Spleen (tissue), 7 donors: Measurements from ENCODE around the gene PKD1.

ENCODE experiments used
- POLR2AphosphoS5 ChIP-seq, 3 donors: sonication (generic); formaldehyde crosslinking; IDR thresholded peaks; one replicate each; pipeline ENCODE4 v1.5.1; 2017; ENCODE audit warnings: antibody characterized with exemption in 3 of 3
- TF ChIP-seq, protein P1 (sequence below), 11 experiments: fragments of 200-600 bp in 7 of 11; fragments of 450-650 bp in 4 of 11; sonication (generic) in 4 of 11; IDR thresholded peaks in 8 of 11; conservative IDR thresholded peaks in 3 of 11; 1 replicate in 7 of 11; 2 replicates in 4 of 11; pipeline versions ENCODE4 v1.4.0 to v1.8.0; 2016 to 2021; ENCODE audit warnings: antibody characterized with exemption in 11 of 11, inconsistent platforms in 4 of 11, mild to moderate bottlenecking in 1 of 11
- donor health status: DM: no; HTN: no; CAD: no; lungs with moderate emphysema.
- donor health status: DM: no; HTN: no; CAD: no.
- donor health status: DM: no; HTN: no; CAD: no.

GRCh38 chr16:2145843-2146242 lies 10.1 kb upstream of the PKD1 start:
- TF ChIP-seq, protein P1, sequence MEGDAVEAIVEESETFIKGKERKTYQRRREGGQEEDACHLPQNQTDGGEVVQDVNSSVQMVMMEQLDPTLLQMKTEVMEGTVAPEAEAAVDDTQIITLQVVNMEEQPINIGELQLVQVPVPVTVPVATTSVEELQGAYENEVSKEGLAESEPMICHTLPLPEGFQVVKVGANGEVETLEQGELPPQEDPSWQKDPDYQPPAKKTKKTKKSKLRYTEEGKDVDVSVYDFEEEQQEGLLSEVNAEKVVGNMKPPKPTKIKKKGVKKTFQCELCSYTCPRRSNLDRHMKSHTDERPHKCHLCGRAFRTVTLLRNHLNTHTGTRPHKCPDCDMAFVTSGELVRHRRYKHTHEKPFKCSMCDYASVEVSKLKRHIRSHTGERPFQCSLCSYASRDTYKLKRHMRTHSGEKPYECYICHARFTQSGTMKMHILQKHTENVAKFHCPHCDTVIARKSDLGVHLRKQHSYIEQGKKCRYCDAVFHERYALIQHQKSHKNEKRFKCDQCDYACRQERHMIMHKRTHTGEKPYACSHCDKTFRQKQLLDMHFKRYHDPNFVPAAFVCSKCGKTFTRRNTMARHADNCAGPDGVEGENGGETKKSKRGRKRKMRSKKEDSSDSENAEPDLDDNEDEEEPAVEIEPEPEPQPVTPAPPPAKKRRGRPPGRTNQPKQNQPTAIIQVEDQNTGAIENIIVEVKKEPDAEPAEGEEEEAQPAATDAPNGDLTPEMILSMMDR (IDR thresholded peaks at IDR 0.05 in 8 of 11, conservative IDR thresholded peaks at IDR 0.05 in 3 of 11) = no peak
- no peak for TF ChIP-seq POLR2AphosphoS5 (IDR thresholded peaks at IDR 0.05)
